ENCODE data around the gene RGS18.

GRCh38 chr1:192224396-192224795 lies 66.1 kb downstream of the RGS18 start:
- TF ChIP-seq POLR2A (IDR thresholded peaks at IDR 0.05; ENCODE audit: low read depth, low read length) (no peak), POLR2AphosphoS5 (IDR thresholded peaks at IDR 0.05; ENCODE audit: low read depth, low read length) (no peak), SPI1 (IDR thresholded peaks at IDR 0.05; ENCODE audit: low read depth, low read length) (no peak), TAF1 (IDR thresholded peaks at IDR 0.05; ENCODE audit: low read depth, low read length) (no peak), POU2F2 (IDR thresholded peaks at IDR 0.05; ENCODE audit: low read depth, low read length) (no peak), PAX5 (IDR thresholded peaks at IDR 0.05; ENCODE audit: insufficient read depth, low read length, severe bottlenecking) (no peak)
